Choroid plexus epithelial cell (primary cell): ENCODE results near the gene LIMS2.

Experiments used
- DNase-seq: peaks from one replicate; pipeline ENCODE4 v3.0.0-alpha.2; 2010; ENCODE audit warnings: low read depth
- H3K4me3 ChIP-seq: 2 replicates; pipeline ENCODE4 v1.5.1; 2011; ENCODE audit warnings: low read depth, mild to moderate bottlenecking, control low read depth, low read length, moderate library complexity
- TF ChIP-seq, protein P1 (sequence below): conservative IDR thresholded peaks from 2 replicates; pipeline ENCODE4 v1.5.1; 2011; ENCODE audit warnings: low read depth, mild to moderate bottlenecking, control low read depth, inconsistent platforms, low read length, moderate library complexity

LIMS2 gene

DNA sequence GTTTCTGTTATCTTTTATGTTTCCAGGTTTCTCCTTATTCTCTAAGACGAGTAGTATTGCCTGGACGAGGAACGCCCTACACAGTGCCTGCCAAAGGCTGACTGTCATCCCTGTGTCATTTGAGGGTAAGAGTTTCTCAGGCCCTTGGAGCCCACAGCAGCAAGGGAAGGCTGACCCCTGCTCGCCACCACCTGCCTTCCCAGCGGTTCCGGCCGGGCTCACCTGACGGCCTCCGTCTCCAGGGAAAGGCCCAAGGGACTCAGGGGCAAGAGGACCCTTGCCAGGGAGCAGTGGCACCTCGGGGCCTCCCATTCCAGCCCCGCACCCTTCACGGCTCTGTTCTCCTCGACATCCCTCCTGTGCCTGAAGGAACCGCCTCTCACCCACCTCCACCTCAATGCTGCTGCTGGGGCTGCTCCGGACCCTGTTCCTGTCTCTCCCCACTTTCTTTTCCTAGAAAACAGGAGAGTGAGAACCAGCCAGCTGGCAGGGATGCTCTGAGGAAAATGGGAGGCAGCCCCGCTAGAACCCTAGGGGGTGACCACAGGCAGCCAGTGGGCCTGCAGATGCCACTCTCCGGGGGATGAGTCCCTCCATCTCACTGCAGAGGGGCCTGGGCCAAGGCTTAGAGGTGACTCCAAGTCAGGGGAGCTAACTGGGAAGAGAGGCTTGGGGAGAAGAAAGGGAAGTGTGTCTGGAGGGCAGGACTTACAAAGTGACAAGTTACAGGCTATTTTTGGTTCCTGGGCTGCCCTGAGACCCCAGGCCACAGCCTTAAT lies 1.9 kb downstream of the LIMS2 start:
- TF ChIP-seq, protein P1, sequence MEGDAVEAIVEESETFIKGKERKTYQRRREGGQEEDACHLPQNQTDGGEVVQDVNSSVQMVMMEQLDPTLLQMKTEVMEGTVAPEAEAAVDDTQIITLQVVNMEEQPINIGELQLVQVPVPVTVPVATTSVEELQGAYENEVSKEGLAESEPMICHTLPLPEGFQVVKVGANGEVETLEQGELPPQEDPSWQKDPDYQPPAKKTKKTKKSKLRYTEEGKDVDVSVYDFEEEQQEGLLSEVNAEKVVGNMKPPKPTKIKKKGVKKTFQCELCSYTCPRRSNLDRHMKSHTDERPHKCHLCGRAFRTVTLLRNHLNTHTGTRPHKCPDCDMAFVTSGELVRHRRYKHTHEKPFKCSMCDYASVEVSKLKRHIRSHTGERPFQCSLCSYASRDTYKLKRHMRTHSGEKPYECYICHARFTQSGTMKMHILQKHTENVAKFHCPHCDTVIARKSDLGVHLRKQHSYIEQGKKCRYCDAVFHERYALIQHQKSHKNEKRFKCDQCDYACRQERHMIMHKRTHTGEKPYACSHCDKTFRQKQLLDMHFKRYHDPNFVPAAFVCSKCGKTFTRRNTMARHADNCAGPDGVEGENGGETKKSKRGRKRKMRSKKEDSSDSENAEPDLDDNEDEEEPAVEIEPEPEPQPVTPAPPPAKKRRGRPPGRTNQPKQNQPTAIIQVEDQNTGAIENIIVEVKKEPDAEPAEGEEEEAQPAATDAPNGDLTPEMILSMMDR = no peak
- no peak for DNase-seq
- H3K4me3 ChIP-seq = no peak overlapping the region

DNA sequence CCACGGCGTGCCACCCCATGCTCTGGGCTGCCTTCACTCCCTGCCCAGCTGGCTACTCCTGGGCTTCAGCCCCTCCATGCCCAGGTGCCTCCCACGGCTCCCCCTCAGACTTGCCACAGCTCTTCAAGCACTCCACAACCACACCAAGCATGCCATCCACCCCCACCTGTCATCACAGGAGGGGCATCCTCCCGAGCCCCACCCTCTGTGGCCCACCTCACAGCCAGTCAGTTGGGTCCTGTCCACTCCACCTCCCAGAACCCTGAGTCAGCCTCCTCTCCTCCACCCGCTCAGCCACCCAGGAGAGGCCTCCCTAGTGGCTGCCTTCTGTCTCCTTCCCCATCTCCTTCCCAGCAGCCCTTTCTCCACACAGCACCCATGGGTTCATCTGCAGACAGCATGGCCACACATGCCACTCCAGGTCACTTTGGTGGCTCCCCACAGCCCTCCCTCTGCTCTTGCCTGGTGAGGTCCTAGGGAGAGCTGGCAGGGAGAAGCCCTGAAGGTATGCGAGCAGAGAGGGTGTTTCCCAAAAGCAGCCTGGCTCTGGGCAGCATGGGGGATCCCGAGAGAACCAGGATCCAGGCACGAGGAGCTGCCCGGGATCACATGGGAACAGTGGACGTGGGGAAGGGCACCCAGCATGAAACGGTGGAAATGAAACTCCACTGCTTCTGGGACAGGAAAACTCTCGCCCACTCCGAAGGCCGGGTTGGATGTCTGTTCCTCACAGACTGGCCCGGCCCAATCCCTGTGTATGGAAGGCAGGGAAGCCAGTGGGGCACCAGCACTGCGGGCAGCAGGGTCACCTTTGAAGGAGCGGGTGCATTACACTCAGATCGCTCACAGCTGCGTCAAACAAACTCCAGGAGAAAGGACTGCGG lies 2.7 kb downstream of the LIMS2 start:
- DNase-seq = no peak
- no peak overlapping the region for H3K4me3 ChIP-seq
- TF ChIP-seq, protein P1 = no peak

- no peak overlapping the region for H3K4me3 ChIP-seq
- DNase-seq = no peak
- TF ChIP-seq, protein P1 = no peak
Measured at GRCh38 chr2:127671557-127672302, 3.6 kb downstream of the LIMS2 start.

DNA sequence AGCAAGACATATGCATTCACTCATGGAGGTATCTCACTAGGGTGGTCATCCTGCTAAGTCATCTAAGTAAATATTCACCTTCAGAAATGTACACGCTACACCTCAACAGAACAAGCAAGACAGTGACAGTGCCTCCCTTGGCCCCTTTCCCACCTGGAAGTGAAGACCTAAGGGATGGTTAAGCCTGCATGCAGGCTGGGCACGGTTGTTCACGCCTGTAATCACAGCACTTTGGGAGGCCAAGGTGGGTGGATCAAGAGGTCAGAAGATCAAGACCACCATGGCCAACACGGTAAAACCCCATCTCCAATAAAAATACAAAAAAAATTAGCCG lies 4.4 kb downstream of the LIMS2 start:
- no peak overlapping the region for H3K4me3 ChIP-seq
- DNase-seq = no peak
- TF ChIP-seq, protein P1 = no peak

- TF ChIP-seq, protein P1 = no peak
- no peak overlapping the region for H3K4me3 ChIP-seq
- DNase-seq = no peak
Measured at GRCh38 chr2:127670055-127670956, 5.0 kb downstream of the LIMS2 start.

- TF ChIP-seq, protein P1 = no peak
- DNase-seq = no peak
- H3K4me3 ChIP-seq = no peak overlapping the region
Measured at GRCh38 chr2:127669056-127669455, 6.3 kb downstream of the LIMS2 start.
